Uterus (tissue), 4 donors: ENCODE measurements around the gene LRRC3. TPM values are rescaled to one million over a fixed set of nuclear protein-coding genes. Genes with fewer than 3 reads are reported as not detected.

Experiments
- DNase-seq, 2 donors: peaks; one replicate each; pipeline ENCODE4 v3.0.0-alpha.2; 2019 to 2020
- H3K27ac ChIP-seq, 2 donors: fragments of 200-600 bp; sonication (generic); 1 replicate in 1 of 2; 2 replicates in 1 of 2; pipeline ENCODE4 v1.5.1; 2016 to 2018
- H3K27me3 ChIP-seq, 2 donors: fragments of 200-600 bp; sonication (generic); one replicate each; pipeline ENCODE4 v1.5.1; 2018 to 2019; ENCODE audit warnings: control low read depth in 1 of 2
- H3K36me3 ChIP-seq, 2 donors: fragments of 200-600 bp; sonication (generic); one replicate each; pipeline ENCODE4 v1.5.1; 2019; ENCODE audit warnings: control low read depth in 1 of 2
- H3K4me1 ChIP-seq, 2 donors: fragments of 200-600 bp; sonication (generic); one replicate each; pipeline ENCODE4 v1.5.1; 2018 to 2019; ENCODE audit warnings: control low read depth in 1 of 2
- H3K4me3 ChIP-seq, 2 donors: fragments of 200-600 bp; sonication (generic); 1 replicate in 1 of 2; 2 replicates in 1 of 2; pipeline ENCODE4 v1.5.1; 2018 to 2019; ENCODE audit warnings: mild to moderate bottlenecking in 1 of 2
- H3K9me3 ChIP-seq, 2 donors: fragments of 200-600 bp; sonication (generic); one replicate each; pipeline ENCODE4 v1.5.1; 2019; ENCODE audit warnings: control low read depth in 1 of 2
- CTCF ChIP-seq, 4 experiments: fragments of 200-600 bp in 2 of 4; fragments of 450-650 bp in 2 of 4; sonication (generic) in 2 of 4; IDR thresholded peaks; one replicate each; pipeline ENCODE4 v1.5.1; 2016 to 2019; ENCODE audit warnings: antibody characterized with exemption in 4 of 4, mild to moderate bottlenecking in 2 of 4, moderate library complexity in 1 of 4
- POLR2A ChIP-seq, 2 donors: fragments of 450-650 bp; IDR thresholded peaks; one replicate each; pipeline ENCODE4 v1.6.1; 2016; ENCODE audit warnings: antibody characterized with exemption in 2 of 2, mild to moderate bottlenecking in 1 of 2, moderate library complexity in 1 of 2
- intact Hi-C: fragments of 100-400 bp; cut with DNase I; formaldehyde crosslinking; loops from one replicate; pipeline ENCODE4 v1.15.1; 2023; ENCODE audit warnings: low total_unique reads
- total RNA-seq, 4 donors: library from RNA; depleted of rRNA in 3 of 4; stranded (reverse); fragments of >200 nt in 3 of 4; gene quantifications; one replicate each; pipeline versions ENCODE4 v1.1.0 to v1.2.4, GENCODE V29; 2014 to 2023
- donor health status: DM: yes; HTN: yes; CAD: no.

LRRC3 gene
- total RNA-seq, 4 donors from 2014 or later: under 0.01 to 2.3 (median 2.3) TPM; not detected in 1

GRCh38 chr21:44450999-44451398, 4.3 kb upstream of the LRRC3 start:
- H3K9me3 ChIP-seq: no peaks in the 10 kb centered on the region
- peaks cover 0 to 2% of the 10 kb centered on the region in 2 donors for H3K4me1 ChIP-seq
- no peak overlapping the region for H3K4me3 ChIP-seq
- no peak for TF ChIP-seq CTCF (IDR thresholded peaks at IDR 0.05)
- no peak for TF ChIP-seq POLR2A (IDR thresholded peaks at IDR 0.05)
- no peak for DNase-seq
- H3K27me3 ChIP-seq: peaks cover 0 to 4% of the 10 kb centered on the region in 2 donors
- intact Hi-C loops: no loop called here
- no peaks in the 10 kb centered on the region for H3K36me3 ChIP-seq
- no peak overlapping the region for H3K27ac ChIP-seq

GRCh38 chr21:44453120-44453519, 2.2 kb upstream of the LRRC3 start:
- no peaks in the 10 kb centered on the region for H3K36me3 ChIP-seq
- H3K27me3 ChIP-seq: no peaks in the 10 kb centered on the region
- TF ChIP-seq POLR2A (IDR thresholded peaks at IDR 0.05): no peak
- no peak for TF ChIP-seq CTCF (IDR thresholded peaks at IDR 0.05)
- peaks cover 0 to 3% of the 10 kb centered on the region in 2 donors for H3K4me1 ChIP-seq
- H3K9me3 ChIP-seq: no peaks in the 10 kb centered on the region
- intact Hi-C loops: no loop called here
- no peak overlapping the region for H3K4me3 ChIP-seq
- DNase-seq: no peak
- no peak overlapping the region for H3K27ac ChIP-seq

GRCh38 chr21:44454058-44454457, 1.3 kb upstream of the LRRC3 start:
- DNase-seq: no peak
- no peaks in the 10 kb centered on the region for H3K36me3 ChIP-seq
- intact Hi-C loops: no loop called here
- no peak overlapping the region for H3K27ac ChIP-seq
- H3K4me1 ChIP-seq: peaks cover 0 to 3% of the 10 kb centered on the region in 2 donors
- no peaks in the 10 kb centered on the region for H3K27me3 ChIP-seq
- no peaks in the 10 kb centered on the region for H3K9me3 ChIP-seq
- TF ChIP-seq POLR2A (IDR thresholded peaks at IDR 0.05): no peak
- no peak for TF ChIP-seq CTCF (IDR thresholded peaks at IDR 0.05)
- no peak overlapping the region for H3K4me3 ChIP-seq

GRCh38 chr21:44455524-44456213, 359 bp downstream of the LRRC3 start:
- peaks cover 0 to 3% of the 10 kb centered on the region in 2 donors for H3K4me1 ChIP-seq
- no peaks in the 10 kb centered on the region for H3K36me3 ChIP-seq
- H3K27ac ChIP-seq: no peak overlapping the region
- no peaks in the 10 kb centered on the region for H3K9me3 ChIP-seq
- peak overlapping the region; percentile 51 to 89 for H3K4me3 ChIP-seq
- DNase-seq: no peak
- intact Hi-C loops: no loop called here
- TF ChIP-seq CTCF (IDR thresholded peaks at IDR 0.05): no peak
- no peak for TF ChIP-seq POLR2A (IDR thresholded peaks at IDR 0.05)
- H3K27me3 ChIP-seq: no peaks in the 10 kb centered on the region

- Histone ChIP-seq H3K9me3 (no peaks in the 10 kb centered on the region), H3K27me3 (no peaks in the 10 kb centered on the region), H3K36me3 (no peaks in the 10 kb centered on the region), H3K4me3 (peak overlapping the region; percentile 51 to 89), H3K4me1 (peaks cover 0 to 3% of the 10 kb centered on the region in 2 donors), H3K27ac (no peak overlapping the region)
- TF ChIP-seq POLR2A (IDR thresholded peaks at IDR 0.05): no peak
- no peak for TF ChIP-seq CTCF (IDR thresholded peaks at IDR 0.05)
- DNase-seq: no peak
- intact Hi-C loops: no loop called here
Measured at GRCh38 chr21:44456214-44456914, 1.1 kb downstream of the LRRC3 start.
